Measurements from ENCODE around the gene ALPP.

- TF ChIP-seq CTCF (IDR thresholded peaks at IDR 0.05; ENCODE audit: extremely low read depth in 1 of 2, insufficient read depth in 1 of 2, low read depth in 1 of 2, low read length in 2 of 2) (no peak), POLR2A (IDR thresholded peaks at IDR 0.05; ENCODE audit: low read depth, low read length) (no peak), POLR2AphosphoS5 (IDR thresholded peaks at IDR 0.05; ENCODE audit: insufficient read depth, low read depth, low read length) (no peak), EZH2 (IDR thresholded peaks at IDR 0.05; ENCODE audit: borderline replicate concordance, low read depth, low read length, severe bottlenecking) (peak; percentile 81), MYC (IDR thresholded peaks at IDR 0.05; ENCODE audit: low read depth, low read length) (no peak), MAX (IDR thresholded peaks at IDR 0.05; ENCODE audit: insufficient read depth, insufficient read length) (no peak), FOS (IDR thresholded peaks at IDR 0.05; ENCODE audit: borderline replicate concordance, insufficient read depth, low read length) (no peak)
These were observed 9.1 kb downstream of the ALPP start for GRCh38 chr2:232387451-232388171.
